GM19463 (cell line): Measurements from ENCODE around the gene TBC1D23.
A peak's percentile ranks its signal among the peaks of the same experiment; 100 is the strongest.
"Not testable (repeated sequence)": the region's sequence is repeated elsewhere in the genome, so short reads cannot be mapped to it uniquely, and the experiment has no call there.

ENCODE experiments used
- ATAC-seq: cut with Tn5 transposase; IDR thresholded peaks from one replicate; pipeline ENCODE4 v1.9.1; 2021; ENCODE audit warnings: mild to moderate bottlenecking, moderate library complexity; ENCODE audit not compliant: unreplicated experiment

Gene TBC1D23

GRCh38 chr3:100254168-100254777 lies 6.5 kb upstream of the TBC1D23 start:
- ATAC-seq: peak; percentile 83

GRCh38 chr3:100256731-100257151 lies 4.1 kb upstream of the TBC1D23 start:
- ATAC-seq: no peak

DNA sequence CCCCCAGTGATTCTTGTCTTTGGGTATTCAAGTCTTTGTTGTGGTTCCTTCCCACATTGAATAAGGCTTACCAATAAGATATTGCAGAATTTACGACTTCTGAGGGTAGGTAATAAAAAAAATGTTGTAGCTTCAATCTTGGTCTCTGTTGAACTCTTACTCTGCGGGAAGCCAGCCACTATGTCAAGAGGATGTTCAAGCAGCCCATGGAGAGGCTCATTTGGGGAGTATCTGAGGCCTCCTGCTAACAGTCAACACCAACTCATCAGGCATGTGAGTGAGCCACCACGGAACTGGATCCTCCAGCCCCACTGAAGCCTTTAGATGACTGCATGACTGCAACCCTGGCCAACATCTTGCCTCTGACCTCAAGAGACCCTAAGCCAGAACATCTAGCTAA lies 3.2 kb upstream of the TBC1D23 start:
- no peak for ATAC-seq

DNA sequence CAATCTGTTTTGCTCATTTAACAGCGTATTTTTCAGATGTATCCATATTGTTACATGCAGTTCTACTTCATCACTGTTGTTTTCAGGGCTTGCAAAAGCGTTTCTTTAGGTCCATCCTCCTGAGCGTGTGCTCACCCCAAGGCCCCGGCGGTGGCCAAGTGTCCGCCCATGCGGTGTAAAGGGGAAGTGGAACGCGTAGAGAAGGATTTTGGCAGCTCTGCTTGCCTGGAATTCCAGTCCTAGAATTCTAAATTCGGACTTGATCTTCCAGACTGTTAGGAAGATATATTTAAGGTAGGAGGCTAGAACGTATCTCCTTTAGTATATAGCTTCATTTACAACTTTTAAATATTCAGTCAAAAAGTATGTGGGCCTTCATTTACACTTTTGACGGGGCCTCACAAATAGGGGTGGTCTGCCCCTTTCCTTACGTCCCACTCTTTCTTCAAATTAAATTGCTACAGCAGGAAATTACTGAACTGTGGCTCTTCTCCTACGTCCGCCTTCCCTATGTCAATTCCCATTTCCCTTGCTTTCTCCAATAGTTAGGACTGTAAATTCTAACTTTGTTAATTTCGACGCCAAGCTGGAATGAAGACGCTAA lies 609 bp upstream of the TBC1D23 start:
- ATAC-seq: no peak

- no peak for ATAC-seq
These were observed 702 bp downstream of the TBC1D23 start for GRCh38 chr3:100261485-100261903.

DNA sequence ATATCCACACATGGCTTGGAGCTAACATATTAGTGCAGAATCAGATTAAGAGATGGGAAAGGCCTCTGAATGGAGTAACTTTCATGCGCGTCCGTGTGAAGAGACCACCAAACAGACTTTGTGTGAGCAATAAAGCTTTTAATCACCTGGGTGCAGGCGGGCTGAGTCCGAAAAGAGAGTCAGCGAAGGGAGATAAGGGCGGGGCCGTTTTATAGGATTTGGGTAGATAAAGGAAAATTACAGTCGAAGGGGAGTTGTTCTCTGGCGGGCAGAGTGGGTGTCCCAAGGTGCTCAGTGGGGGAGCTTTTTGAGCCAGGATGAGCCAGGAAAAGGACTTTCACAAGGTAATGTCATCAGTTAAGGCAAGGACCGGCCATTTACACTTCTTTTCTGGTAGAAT lies 2.1 kb downstream of the TBC1D23 start:
- not testable (repeated sequence) for ATAC-seq

GRCh38 chr3:100263583-100263982 lies 2.8 kb downstream of the TBC1D23 start:
- no peak for ATAC-seq

GRCh38 chr3:100264242-100264641 lies 3.5 kb downstream of the TBC1D23 start:
- ATAC-seq: no peak

DNA sequence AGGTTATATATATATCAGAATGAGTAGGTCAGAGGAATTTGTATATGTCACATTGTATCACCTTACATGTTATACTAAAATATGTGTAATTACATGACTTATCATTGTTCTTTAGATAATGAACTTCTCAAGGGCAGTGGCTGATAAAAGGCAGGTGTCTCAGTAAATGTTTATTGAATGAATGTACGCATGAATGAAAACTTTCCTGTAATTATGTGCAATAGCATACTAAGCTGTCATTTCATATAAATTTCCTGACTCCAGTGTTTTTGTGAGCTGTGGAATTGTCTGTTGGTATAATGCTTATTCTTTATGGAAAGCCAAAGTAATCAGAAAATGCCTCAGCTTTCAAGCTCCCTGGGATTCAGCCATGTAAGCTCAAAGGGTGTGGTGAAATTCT lies 4.2 kb downstream of the TBC1D23 start:
- ATAC-seq: no peak

DNA sequence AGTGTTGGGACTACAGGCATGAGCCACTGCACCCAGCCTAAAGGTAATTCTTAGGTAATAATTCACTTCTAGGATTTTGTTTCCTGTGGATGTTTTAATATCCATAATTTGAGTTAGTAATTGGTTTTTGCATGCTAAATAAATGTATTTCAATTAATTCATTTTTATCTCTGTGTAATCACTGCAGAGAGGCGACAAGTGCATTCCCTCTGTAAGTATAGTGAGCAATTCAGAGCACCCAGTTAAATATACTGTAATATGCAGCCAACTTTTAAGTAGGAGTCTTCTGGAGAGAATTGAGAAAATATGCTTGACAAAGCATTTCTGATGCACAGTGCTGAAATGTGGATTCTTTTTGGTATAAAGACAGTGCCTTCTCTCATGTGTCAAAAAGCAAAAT lies 5.7 kb downstream of the TBC1D23 start:
- ATAC-seq: no peak

DNA sequence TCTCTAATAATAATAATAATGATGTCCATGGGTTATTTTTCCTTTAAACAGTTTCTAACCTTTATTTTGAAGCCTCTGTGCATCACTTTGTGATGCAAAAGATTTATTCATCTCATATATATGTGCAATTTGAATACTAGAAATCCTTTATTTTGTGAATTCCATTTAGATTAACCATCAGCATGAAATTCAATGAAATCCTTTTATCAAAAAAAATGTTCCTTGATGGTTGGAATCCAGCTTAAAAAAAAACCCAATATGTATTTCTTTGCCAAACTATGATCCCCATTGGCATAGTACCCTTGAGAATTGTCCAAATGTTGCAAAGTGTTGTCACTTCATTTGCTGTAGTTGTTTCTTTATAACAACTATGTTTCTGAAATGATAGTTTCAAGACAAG lies 7.4 kb downstream of the TBC1D23 start:
- no peak for ATAC-seq

DNA sequence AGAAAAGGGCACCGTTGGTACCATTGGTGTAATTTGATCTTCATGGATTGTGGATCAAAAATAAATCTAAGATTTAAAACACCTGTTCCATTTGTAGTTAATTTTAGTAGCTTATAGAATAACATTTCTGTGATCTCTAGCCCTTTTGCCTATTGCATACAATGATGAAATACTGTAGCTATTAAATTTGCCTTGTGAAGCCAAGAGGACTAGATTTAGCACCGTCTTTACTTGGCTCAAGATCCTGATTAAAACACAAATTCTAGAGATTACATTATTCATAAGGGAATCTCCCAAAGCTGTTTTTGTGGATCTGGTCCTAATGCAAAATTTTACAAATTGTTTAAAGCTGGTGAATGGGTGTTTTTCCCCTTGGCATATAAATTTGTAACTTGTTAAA lies 8.2 kb downstream of the TBC1D23 start:
- ATAC-seq: no peak

GRCh38 chr3:100269410-100270214 lies 8.8 kb downstream of the TBC1D23 start:
- ATAC-seq: peak; percentile 61

DNA sequence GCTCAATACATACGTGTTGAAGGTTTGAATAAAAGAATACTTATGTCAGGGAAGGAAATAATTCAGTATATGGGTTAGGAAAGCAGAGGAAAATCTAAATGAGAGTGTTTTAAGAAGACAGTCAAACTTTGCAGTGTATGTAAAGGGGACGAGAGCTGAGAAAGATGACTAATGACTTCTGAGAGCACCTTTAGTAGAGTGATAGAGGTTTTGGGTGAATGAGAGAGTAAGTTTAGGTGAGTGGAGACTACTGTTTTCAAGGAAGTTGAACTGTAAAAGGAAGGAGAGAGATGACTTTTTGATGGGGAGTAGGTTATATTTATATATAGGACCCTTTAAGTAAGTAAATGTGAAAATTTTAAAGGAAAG lies 9.4 kb downstream of the TBC1D23 start:
- ATAC-seq: peak; percentile 37

DNA sequence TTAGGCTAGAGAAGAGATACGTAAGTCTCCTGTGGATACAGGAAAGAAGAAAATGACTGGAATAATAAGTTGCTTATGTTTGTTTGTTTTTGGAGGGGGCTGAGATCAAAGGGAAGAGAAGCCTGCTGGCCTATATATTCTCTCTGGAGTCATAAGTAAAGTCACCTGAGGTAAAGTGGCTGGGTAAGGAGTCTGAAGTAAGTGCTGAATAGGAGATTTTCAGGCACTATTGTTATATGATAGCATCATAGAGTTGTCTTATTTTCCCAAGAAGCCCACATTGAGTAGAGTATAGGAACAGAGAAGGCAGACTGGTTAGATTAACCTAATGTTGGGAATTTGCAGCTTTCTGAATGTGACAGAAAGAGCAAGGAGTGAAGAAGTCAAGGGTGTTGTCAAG lies 10.7 kb downstream of the TBC1D23 start:
- ATAC-seq: no peak

- ATAC-seq: not testable (repeated sequence)
These were observed 12.2 kb downstream of the TBC1D23 start for GRCh38 chr3:100272797-100273611.

- no peak for ATAC-seq
These were observed 13.6 kb downstream of the TBC1D23 start for GRCh38 chr3:100274361-100274760.

DNA sequence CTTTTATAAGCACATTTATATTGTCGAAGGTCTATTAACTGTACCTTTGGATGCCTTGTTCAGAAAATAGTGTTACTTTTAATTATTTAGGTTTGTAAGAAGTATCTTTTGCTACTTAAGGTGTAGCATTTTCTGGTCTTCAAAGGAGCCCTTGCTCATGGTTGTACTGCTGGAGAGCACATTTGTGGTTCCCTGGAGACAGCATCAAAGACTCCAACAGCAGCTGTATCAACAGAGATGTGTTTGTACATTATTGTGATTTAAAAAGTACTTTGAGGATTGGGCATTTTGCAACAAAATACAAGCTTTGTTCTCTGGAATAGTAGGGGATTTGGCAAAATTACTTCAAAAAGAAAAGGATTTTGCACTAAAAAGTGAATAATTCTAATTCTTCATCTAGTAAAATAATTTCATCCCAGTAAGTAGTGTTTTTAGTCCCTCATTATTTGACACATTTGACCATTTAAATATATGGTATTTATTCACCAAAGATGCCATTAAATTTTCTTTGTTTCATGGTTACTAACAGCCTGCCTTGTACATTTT lies 16.5 kb downstream of the TBC1D23 start:
- no peak for ATAC-seq

GRCh38 chr3:100278910-100279309 lies 18.1 kb downstream of the TBC1D23 start:
- ATAC-seq: no peak

DNA sequence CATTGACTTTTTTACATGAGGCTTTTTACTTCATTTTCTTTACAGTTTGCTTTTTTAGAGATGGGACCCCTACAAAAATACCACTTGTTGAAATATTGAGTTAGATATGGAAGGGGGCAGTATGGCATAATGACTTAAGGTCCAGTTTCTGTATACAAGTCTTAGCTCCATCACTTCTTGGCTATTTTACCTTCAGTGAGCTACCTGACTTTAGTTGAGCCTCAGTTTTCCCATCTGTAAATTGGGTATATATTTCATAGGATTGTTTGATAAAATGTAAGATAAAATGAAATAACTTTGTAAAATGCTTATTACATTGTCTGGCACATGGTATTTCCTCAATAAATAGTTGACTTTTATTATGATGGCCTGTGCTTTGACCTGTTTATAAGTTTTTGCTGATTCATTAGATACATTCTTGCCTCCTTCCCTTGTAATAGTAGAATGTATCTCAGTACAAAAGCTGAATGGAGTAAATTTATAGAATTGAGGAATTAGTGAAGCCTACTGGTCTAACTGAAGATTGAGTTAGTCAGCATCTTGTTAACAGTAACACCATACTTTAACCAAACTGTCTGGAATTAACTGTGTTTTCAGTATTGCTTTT lies 27.6 kb downstream of the TBC1D23 start:
- no peak for ATAC-seq

GRCh38 chr3:100289339-100289738 lies 28.5 kb downstream of the TBC1D23 start:
- ATAC-seq: no peak
